Ishikawa (cell line): ENCODE results near the gene CALHM1.

Source experiments
- RAD21 ChIP-seq: IDR thresholded peaks from 2 replicates; pipeline ENCODE4 v1.6.1; 2012; ENCODE audit warnings: low read depth
- TF ChIP-seq, protein P1 (sequence below): IDR thresholded peaks from 2 replicates; pipeline ENCODE4 v1.6.1; 2012

DNA sequence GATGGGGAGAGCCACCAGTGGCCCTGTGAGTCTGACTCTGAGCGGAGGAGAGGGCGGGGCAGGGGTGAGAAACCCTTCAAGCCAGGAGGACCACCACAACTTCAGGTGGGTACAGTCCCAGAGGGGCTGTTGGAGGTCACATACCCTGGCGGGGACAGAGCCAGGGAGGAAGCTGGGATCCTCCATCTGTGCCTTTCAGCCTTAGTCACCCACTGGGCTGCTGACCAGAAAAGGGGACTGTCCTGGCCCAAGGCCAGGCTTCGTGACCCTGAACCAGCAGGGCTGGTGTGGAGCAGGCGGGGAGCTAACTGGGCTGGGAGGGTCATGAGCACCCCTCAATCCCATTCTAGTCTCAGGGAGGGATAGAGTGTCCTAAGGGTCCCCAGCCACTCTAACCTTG, 21.8 kb upstream of the CALHM1 start:
- TF ChIP-seq, protein P1, sequence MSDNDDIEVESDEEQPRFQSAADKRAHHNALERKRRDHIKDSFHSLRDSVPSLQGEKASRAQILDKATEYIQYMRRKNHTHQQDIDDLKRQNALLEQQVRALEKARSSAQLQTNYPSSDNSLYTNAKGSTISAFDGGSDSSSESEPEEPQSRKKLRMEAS = no peak
- TF ChIP-seq RAD21 = no peak
